K562 (cell line): ENCODE results near the gene ACSS1. TPM values are rescaled to one million over a fixed set of nuclear protein-coding genes. Genes with fewer than 3 reads are reported as not detected.

ENCODE experiments used
- BHLHE40 ChIP-seq: IDR thresholded peaks from 2 replicates; pipeline ENCODE4 v1.6.1; 2011; ENCODE audit warnings: low read length, improper control_type of control experiment
- E2F6 ChIP-seq, 2 experiments: IDR thresholded peaks; 2 replicates each; pipeline ENCODE4 v1.6.1; 2011; ENCODE audit warnings: borderline replicate concordance in 1 of 2, control low read depth in 1 of 2, low read depth in 1 of 2, low read length in 1 of 2, mild to moderate bottlenecking in 1 of 2, mixed read lengths in 1 of 2, moderate library complexity in 1 of 2; ENCODE audit not compliant: insufficient read depth in 1 of 2, insufficient read length in 1 of 2, poor library complexity in 1 of 2, severe bottlenecking in 1 of 2; ENCODE audit errors: extremely low read depth in 1 of 2
- GATAD2B ChIP-seq: fragments of 450-650 bp; IDR thresholded peaks from 2 replicates; pipeline ENCODE4 v1.6.1; 2017; ENCODE audit warnings: mild to moderate bottlenecking, borderline replicate concordance
- IRF1 ChIP-seq: sonication (generic); formaldehyde crosslinking; IDR thresholded peaks from 2 replicates; pipeline ENCODE4 v1.8.0; 2022; ENCODE audit warnings: missing genetic modification reagents, mild to moderate bottlenecking, borderline replicate concordance
- MCM3 ChIP-seq: fragments of 450-650 bp; IDR thresholded peaks from 2 replicates; pipeline ENCODE4 v1.6.1; 2016
- SIN3A ChIP-seq, 2 experiments: fragments of 150-350 bp in 1 of 2; IDR thresholded peaks; 2 replicates each; pipeline ENCODE4 v1.6.1; 2011 to 2016; ENCODE audit warnings: borderline replicate concordance in 2 of 2, low read depth in 2 of 2, low read length in 2 of 2, mild to moderate bottlenecking in 2 of 2, moderate library complexity in 2 of 2; ENCODE audit not compliant: control insufficient read depth in 1 of 2
- ZFP91 ChIP-seq: sonication (generic); formaldehyde crosslinking; IDR thresholded peaks from 2 replicates; pipeline ENCODE4 v1.8.0; 2022; ENCODE audit warnings: mild to moderate bottlenecking, missing genetic modification reagents
- ZNF124 ChIP-seq: sonication (generic); formaldehyde crosslinking; IDR thresholded peaks from 2 replicates; pipeline ENCODE4 v1.8.1; 2022; ENCODE audit warnings: missing genetic modification reagents
- ZNF589 ChIP-seq: fragments of 200-800 bp; sonication (Bioruptor generic); IDR thresholded peaks from 2 replicates; pipeline ENCODE4 v1.6.1; 2016; ENCODE audit warnings: low read depth, missing genetic modification characterization, missing compliant biosample characterization
- polyA plus RNA-seq, 8 experiments: library from polyadenylated mRNA; depleted of rRNA in 4 of 8; stranded (reverse) in 5 of 8; unstranded in 3 of 8; fragments of >200 nt; fragmentation: Nextera tagmentation in 2 of 8; fragmentation: Illumina TruSeq in 1 of 8; extraction: Ambion mirVana in 2 of 8; extraction: Trizol in 1 of 8; gene quantifications; 2 replicates each; pipeline versions ENCODE4 v1.2.1 to v1.2.3, GENCODE V29; 2011 to 2014; ENCODE audit warnings: inconsistent platforms in 1 of 8, missing spikeins in 1 of 8
- total RNA-seq, 7 experiments: library from RNA; depleted of rRNA in 6 of 7; stranded (reverse); fragments of >200 nt in 6 of 7; fragmentation: Illumina TruSeq in 2 of 7; extraction: Trizol in 2 of 7; gene quantifications; 2 replicates each; pipeline versions ENCODE4 v1.2.1 to v1.2.3, GENCODE V29; 2011 to 2021; ENCODE audit warnings: low replicate concordance in 1 of 7

ACSS1 gene
- total and polyA plus RNA-seq, 9 of the 15 experiments (the other 6 are each of a cell fraction or from before 2014, with no cell fraction given): 0.07 to 2.1 (median 0.27) TPM; not detected in 3

- TF ChIP-seq IRF1 (CRISPR knock-in tag) (no peak), ZNF589 (no peak), GATAD2B (no peak), ZFP91 (CRISPR knock-in tag) (no peak), E2F6 (IDR thresholded peaks at IDR 0.05; ENCODE audit: borderline replicate concordance in 1 of 2, extremely low read depth in 1 of 2, insufficient read depth in 1 of 2, insufficient read length in 1 of 2, low read depth in 1 of 2, low read length in 1 of 2, poor library complexity in 1 of 2, severe bottlenecking in 1 of 2) (no peak), MCM3 (no peak), BHLHE40 (no peak), SIN3A (IDR thresholded peaks at IDR 0.05; ENCODE audit: borderline replicate concordance in 2 of 2, control insufficient read depth in 1 of 2, low read depth in 2 of 2, low read length in 2 of 2) (no peak), ZNF124 (no peak)
Measured at GRCh38 chr20:25058051-25058846, at the start of gene ACSS1 (continued).
